ENCODE results near the gene RASIP1. TPM values are rescaled to one million over a fixed set of nuclear protein-coding genes. Genes with fewer than 3 reads are reported as not detected.

Gene RASIP1
- total and polyA plus RNA-seq, 2 experiments from 2014 or later = 1.5 to 5.5 TPM

DNA sequence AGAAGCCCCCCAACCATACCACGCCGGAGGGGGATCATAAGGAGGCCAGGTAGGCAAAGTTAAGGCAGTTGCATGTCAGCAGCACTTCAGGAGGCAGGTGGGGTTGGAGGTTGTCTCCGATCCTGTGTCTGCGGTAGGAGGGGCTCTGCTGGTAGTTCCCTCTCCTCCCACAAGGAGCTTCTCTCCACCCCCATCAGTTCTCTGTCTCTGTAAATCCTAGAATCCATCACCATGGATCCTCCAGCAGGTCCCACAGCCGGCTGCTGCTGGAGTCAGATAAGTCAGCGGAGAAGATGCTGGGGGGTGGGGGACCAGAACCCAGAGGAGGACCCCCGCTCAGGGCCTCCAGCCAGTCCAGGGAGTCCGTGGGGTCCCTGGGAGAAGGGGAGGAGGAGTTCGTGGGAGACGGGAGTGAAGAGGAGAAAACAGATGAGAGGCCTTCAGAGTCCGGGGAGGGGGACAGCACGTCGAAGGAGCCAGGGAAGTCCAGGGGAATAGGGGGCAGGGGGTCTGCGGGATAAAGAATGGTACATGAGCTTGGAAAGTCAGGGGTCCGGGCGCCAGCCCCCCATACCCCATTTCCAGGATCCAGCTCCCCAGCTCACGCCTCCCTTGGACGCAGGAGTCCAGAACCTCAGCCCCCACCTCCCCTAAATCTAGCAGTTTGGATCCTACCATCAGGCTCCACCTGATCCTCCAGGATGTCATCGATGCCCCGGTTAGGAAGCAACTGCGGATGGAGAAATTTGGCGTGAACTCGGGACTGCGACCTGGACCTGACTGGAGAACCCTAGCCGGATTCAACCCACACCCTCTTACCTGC lies 27.2 kb downstream of the RASIP1 start:
- Histone ChIP-seq H3K9me3 (ENCODE audit: low read depth) (no peaks in the 10 kb centered on the region), H3K36me3 (no peaks in the 10 kb centered on the region), H3K27ac (no peak overlapping the region), H3K27me3 (no peaks in the 10 kb centered on the region), H3K4me1 (ENCODE audit: low read depth) (peaks cover 11% of the 10 kb centered on the region), H3K4me3 (peak overlapping the region; percentile 53)
- TF ChIP-seq, protein P1, sequence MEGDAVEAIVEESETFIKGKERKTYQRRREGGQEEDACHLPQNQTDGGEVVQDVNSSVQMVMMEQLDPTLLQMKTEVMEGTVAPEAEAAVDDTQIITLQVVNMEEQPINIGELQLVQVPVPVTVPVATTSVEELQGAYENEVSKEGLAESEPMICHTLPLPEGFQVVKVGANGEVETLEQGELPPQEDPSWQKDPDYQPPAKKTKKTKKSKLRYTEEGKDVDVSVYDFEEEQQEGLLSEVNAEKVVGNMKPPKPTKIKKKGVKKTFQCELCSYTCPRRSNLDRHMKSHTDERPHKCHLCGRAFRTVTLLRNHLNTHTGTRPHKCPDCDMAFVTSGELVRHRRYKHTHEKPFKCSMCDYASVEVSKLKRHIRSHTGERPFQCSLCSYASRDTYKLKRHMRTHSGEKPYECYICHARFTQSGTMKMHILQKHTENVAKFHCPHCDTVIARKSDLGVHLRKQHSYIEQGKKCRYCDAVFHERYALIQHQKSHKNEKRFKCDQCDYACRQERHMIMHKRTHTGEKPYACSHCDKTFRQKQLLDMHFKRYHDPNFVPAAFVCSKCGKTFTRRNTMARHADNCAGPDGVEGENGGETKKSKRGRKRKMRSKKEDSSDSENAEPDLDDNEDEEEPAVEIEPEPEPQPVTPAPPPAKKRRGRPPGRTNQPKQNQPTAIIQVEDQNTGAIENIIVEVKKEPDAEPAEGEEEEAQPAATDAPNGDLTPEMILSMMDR (IDR thresholded peaks at IDR 0.05; ENCODE audit: low read depth, low read length) = peak; percentile 38
- DNase-seq (ENCODE audit: low read depth in 1 of 2, low spot score in 1 of 2) = no peak

DNA sequence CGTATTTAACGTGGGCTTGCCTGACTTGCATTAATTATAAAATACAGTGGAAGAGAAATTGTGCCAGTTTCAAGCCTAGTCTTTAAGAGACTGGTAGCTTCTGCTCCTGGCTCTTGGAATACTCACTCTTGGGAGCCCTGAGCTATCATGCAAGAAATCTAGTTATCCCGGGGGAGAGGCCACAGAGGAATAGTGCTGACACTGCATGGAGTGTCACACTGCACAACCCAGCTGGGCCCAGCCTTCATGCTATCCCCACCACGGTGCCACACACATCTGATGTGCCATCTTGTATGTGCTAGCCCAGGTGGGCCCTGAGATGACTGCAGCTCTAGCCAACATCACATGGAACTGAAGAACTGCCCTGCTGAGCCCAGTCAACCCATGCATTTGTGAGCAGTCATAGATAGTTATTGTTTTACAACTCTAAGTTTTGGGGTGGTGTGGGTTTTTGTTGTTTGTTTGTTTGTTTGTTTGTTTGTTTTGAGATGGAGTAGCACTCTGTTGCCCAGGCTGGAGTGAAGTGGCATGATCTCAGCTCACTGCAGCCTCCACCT lies 29.2 kb downstream of the RASIP1 start:
- no peak overlapping the region for H3K27ac ChIP-seq
- no peak for DNase-seq (ENCODE audit: low read depth in 1 of 2, low spot score in 1 of 2)
- no peak overlapping the region for H3K4me3 ChIP-seq
- peaks cover 5% of the 10 kb centered on the region for H3K4me1 ChIP-seq (ENCODE audit: low read depth)
- H3K36me3 ChIP-seq = no peaks in the 10 kb centered on the region
- TF ChIP-seq, protein P1 (IDR thresholded peaks at IDR 0.05; ENCODE audit: low read depth, low read length) = no peak
- no peaks in the 10 kb centered on the region for H3K9me3 ChIP-seq (ENCODE audit: low read depth)
- no peaks in the 10 kb centered on the region for H3K27me3 ChIP-seq

DNA sequence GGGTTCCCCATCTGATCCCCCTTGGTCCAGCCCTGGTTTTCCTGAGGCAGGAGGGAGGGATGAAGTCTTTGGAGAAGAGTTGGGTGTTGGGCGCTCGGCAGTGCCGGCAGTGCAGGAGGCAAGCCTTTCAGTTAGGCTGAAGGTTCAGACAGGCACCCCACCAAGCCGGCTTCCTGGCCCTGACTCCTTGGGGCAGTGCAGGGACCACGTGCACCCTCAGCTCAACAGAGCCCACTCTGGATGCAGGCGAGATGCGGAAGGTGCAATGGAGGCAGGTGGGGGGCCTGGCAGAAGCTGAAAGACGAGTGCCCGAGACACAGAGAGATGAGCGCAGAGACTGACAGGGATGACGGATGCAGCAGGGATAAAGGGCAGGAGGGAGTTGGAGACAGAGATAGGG lies 31.9 kb downstream of the RASIP1 start:
- TF ChIP-seq, protein P1 (IDR thresholded peaks at IDR 0.05; ENCODE audit: low read depth, low read length) = no peak
- H3K4me3 ChIP-seq = no peak overlapping the region
- DNase-seq (ENCODE audit: low read depth in 1 of 2, low spot score in 1 of 2) = no peak

DNA sequence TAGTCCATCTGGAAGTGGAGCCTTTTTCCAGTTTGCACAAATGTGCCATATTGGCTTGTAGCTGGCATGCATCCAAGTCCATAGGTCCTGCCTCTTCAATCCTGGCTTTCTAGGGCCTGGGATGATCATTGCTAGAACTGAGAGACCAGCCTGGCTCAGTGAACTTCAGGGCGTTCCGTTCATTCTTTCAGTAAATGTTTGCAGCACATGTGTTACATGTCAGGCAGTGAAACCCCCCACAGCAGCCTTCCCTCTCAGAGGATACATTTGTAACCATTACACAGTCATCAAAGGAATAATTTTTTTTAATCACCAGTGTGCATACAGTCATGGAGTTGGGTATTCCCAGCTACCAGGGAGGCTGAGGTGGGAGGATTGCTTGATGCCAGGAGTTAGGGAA lies 35.0 kb downstream of the RASIP1 start:
- H3K27ac ChIP-seq = no peak overlapping the region
- no peaks in the 10 kb centered on the region for H3K9me3 ChIP-seq (ENCODE audit: low read depth)
- no peaks in the 10 kb centered on the region for H3K27me3 ChIP-seq
- TF ChIP-seq, protein P1 (IDR thresholded peaks at IDR 0.05; ENCODE audit: low read depth, low read length) = no peak
- no peaks in the 10 kb centered on the region for H3K36me3 ChIP-seq
- H3K4me1 ChIP-seq (ENCODE audit: low read depth) = no peaks in the 10 kb centered on the region
- no peak overlapping the region for H3K4me3 ChIP-seq
- DNase-seq (ENCODE audit: low read depth in 1 of 2, low spot score in 1 of 2) = no peak

More for the DNA sequence above, 31.9 kb downstream of the RASIP1 start:
- Histone ChIP-seq H3K36me3 (no peaks in the 10 kb centered on the region), H3K27me3 (no peaks in the 10 kb centered on the region), H3K4me1 (ENCODE audit: low read depth) (no peaks in the 10 kb centered on the region), H3K9me3 (ENCODE audit: low read depth) (no peaks in the 10 kb centered on the region), H3K27ac (no peak overlapping the region)

DNA sequence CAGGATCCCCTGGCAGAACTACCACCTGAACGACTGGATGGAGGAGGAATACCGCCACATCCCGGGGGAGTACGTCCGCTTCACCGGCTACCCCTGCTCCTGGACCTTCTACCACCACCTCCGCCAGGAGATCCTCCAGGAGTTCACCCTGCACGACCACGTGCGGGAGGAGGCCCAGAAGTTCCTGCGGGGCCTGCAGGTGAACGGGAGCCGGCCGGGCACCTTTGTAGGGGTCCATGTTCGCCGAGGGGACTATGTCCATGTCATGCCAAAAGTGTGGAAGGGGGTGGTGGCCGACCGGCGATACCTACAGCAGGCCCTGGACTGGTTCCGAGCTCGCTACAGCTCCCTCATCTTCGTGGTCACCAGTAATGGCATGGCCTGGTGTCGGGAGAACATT lies 37.1 kb downstream of the RASIP1 start:
- Histone ChIP-seq H3K27ac (no peak overlapping the region), H3K4me3 (no peak overlapping the region), H3K4me1 (ENCODE audit: low read depth) (no peaks in the 10 kb centered on the region), H3K9me3 (ENCODE audit: low read depth) (no peaks in the 10 kb centered on the region), H3K36me3 (no peaks in the 10 kb centered on the region), H3K27me3 (no peaks in the 10 kb centered on the region)
- no peak for DNase-seq (ENCODE audit: low read depth in 1 of 2, low spot score in 1 of 2)
- TF ChIP-seq, protein P1 (IDR thresholded peaks at IDR 0.05; ENCODE audit: low read depth, low read length) = no peak

Data from cardiac muscle cell (in vitro differentiated cells and primary cell).